GM19035 (cell line): ENCODE results near the gene AP3S2.
A peak's percentile ranks its signal among the peaks of the same experiment; 100 is the strongest.
"Not testable (repeated sequence)": the region's sequence is repeated elsewhere in the genome, so short reads cannot be mapped to it uniquely, and the experiment has no call there.

Source experiments
- ATAC-seq: cut with Tn5 transposase; IDR thresholded peaks from one replicate; pipeline ENCODE4 v1.9.1; 2021; ENCODE audit not compliant: unreplicated experiment

AP3S2 gene

DNA sequence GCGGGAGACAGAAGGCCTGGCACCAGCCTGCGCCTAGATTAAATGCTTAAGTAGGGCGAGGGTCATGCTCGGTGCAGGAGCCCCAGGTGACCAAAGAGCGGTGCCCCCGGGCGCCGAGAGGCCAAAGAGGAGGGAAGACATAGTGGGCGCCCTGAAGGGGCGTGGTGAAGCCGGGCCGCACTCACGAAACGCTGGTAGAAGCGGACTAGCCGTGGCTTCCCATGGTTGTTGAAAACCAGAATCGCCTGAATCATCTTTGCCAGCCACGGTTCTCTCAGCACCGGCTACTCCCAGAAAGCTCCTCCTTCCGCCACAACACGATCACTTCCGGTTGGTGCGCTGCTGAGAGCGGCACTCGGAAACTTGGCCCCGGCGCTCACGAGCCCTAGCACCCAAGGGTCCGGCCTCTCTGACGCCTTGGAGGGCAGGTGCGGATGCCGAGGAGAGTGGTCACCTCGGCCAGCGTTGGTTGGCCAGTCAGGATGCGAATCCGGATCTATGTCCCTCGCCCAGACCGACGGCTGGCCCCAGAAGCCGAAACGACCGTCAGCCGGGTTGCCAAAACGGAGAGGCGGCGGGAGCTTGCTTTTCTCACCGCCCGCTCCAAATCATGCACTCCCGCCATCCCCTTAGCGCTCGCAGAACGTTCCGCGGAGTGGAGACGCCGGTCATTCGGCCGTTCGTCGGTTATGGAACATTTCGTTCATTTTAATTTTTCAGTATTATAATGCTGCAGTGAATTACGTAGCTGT, at the start of gene AP3S2:
TSS of gene AP3S2 (minus strand) at position 299 of the 752 bp plus-strand sequence. CDS start at position 254, 45 bp downstream.
- peak; percentile 90 for ATAC-seq

DNA sequence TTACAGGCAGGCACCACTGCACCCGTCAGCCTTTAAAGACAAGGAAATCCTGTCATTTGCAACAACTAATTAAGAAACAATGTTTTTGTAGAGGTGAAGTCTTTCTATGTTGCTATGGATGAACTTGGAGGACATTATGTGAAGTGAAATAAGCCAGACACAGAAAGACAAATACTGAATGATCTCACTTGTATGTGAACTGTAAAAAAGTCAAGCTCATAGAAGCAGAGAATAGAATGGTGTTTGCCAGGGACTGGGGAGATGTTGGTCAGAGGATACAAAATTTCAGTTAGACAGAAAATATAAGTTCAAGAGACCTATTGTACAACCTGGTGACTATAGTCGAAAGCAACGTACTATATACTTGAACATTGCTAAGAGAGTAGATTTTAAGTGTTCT, 46.1 kb upstream of the AP3S2 start:
- ATAC-seq: no peak

GRCh38 chr15:89939377-89939776, 45.6 kb upstream of the AP3S2 start:
- ATAC-seq: not testable (repeated sequence)

- ATAC-seq: no peak
Measured at GRCh38 chr15:89937365-89938350, 43.9 kb upstream of the AP3S2 start.

DNA sequence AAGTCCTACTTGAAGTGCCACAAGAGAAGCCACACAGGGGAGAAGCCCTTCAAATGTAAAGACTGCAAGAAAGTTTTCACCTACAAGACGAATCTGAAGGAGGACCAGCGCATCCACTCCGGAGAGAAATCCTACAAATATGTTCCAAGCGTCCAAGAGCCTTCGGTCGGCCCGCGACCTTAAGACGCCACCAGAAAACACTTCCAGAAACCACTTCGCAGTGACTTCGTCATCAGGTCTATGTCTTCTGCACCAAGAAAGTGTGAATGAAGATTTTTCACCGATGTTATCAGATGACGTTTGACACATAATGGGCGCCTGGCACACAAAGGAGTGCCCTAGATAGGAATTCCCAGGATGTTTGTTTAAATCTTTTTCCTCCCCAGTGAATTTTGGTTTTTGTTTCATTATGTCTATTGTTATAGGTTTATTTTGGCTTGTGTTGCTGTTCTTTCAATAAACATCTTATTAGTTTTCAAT, 43.0 kb upstream of the AP3S2 start:
- ATAC-seq: no peak

DNA sequence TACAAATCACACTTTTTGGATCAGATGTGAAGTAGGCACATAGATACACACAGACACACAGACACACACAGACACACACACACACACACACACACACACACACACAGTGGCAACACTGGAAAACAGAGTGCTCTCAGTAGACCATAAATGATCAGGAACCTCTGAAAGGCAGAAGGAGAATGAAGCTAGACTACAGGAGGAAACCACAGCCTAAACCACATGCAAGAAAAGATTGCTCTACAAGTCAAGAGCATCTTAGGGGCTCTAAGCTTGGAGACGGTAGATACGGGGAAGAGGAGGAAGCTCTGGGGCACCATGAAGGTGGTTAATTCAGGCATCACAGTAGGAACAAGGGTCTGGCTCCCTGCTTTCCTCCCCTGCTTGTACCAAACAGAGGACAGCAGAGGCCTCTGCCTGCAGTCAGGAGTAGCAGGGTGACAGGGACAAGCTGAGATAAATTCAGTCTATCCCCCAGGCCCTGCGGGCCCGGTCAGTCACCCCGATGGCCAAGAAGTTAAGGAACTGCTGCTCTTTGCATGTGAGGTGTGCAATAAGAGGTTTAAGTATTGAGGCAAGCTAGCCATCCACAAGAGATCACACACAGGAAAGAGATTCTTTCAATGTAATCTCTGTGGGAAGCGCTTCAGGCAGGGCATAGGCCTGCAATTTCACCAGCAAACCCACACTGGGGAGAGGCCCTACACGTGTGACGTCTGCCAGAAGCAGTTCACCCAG, 42.4 kb upstream of the AP3S2 start:
- no peak for ATAC-seq

DNA sequence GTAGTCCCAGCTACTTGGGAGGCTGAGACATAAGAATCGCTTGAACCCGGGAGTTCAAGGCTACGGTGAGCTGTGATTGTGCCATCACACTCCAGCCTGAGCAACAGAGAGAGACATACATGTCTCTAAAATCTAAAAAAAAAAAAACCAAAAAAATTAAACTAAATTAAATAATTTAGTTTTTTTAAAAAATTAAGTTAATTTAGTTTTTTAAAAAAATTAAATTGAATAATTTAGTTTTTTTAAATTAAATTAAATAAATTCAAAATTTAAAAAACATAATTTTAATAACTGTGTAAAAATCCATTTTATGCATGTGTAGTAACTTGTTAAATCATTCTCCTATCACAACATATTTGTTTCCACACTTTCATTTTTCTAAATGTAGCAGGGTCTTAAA, 39.1 kb upstream of the AP3S2 start:
- no peak for ATAC-seq

DNA sequence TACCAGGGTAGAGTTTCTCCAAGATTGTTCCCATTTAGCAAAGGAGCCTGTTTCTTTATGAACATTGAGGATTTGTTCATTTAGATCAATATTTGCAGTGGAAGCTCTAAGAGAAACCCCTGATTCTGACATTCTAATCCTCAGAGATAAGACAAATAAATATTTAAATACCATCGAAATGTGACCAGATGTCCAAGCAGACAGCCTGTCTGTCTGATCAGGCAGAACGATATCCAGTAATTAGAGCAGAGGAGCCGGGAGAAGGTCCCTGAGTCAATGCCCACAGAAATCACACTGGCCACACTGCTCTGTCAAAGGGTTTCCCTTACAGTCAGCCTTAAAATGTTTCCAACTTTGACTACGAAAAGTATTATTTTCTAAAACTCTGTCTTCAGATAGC, 34.6 kb upstream of the AP3S2 start:
- ATAC-seq: no peak

DNA sequence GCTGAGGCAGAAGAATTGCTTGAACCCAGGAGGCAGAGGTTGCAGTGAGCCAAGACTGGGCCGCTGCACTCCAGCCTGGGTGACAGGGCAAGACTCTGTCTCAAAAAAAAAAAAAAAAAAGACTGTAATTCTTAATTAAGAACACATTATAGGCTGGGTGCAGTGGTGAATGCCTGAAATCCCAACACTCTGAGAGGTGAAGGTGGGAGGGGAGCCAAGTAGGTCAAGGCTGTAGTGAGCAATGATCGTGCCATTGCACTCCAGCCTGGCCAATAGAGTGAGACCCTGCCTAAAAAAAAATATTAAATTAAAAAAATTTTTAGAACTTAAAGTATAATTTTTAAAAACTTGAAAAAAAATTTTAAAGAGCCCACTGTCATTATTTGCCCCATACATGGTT, 32.4 kb upstream of the AP3S2 start:
- no peak for ATAC-seq

DNA sequence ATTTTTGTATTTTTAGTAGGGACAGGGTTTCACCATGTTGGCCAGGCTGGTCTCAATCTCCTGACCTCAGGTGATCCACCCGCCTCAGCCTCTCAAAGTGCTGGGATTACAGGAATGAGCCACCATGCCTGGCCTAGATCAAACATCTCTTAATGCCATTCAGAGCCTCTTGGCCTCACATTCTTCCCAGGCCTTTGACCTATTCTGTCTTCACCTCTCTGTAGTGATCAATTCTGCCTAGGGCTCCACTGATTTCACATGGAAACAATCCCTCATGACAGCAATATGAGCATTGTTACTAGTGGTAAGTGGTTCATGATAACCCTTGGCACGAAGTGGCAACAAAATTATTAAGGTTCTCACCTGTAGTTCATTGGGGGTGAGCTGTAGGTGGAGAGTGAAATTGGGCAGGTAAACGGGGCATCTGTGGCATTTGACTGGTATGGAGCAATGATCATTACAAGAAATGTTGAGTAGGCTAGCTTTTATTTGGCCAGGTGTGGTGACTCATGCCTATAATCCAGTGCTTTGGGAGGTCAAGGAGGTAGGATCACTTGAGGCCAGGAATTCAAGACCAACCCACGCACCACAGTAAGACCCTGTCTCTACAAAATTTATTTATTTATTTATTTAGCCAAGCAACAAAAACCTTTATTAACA, 23.8 kb upstream of the AP3S2 start:
- ATAC-seq: no peak

GRCh38 chr15:89916660-89917059, 22.9 kb upstream of the AP3S2 start:
- ATAC-seq: no peak

GRCh38 chr15:89912674-89913396, 19.0 kb upstream of the AP3S2 start, which contains the start of gene ARPIN:
Gene ARPIN, minus strand, starts transcription at chr15:89912952. Its CDS starts 117 bp downstream, at chr15:89912835.
- ATAC-seq: no peak

DNA sequence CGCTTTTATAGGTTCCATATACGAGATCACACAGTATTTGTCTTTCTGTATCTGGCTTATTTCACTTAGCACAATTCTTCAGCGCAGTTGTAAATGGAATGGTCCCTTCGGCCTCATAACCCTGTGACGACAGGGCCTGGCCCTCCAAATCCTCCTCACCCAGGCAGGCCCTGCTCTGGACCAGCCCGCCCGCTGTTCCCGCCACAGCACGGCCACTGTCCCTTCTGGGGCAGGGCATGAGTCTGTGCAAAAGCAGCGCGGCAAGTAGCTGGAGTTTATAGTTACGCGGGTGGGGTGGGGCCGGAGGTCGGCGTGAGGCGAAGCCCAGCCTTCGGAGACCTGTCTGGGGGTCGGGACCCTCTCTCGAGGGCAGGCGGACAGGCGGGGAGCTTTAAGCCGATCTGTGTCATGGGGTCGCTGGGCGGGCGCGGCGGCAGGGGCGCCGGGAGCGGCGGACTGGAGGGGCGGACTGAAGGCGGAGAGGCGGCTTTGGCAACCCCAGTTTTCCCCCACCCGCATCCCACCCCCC, 18.4 kb upstream of the AP3S2 start:
- ATAC-seq: no peak

DNA sequence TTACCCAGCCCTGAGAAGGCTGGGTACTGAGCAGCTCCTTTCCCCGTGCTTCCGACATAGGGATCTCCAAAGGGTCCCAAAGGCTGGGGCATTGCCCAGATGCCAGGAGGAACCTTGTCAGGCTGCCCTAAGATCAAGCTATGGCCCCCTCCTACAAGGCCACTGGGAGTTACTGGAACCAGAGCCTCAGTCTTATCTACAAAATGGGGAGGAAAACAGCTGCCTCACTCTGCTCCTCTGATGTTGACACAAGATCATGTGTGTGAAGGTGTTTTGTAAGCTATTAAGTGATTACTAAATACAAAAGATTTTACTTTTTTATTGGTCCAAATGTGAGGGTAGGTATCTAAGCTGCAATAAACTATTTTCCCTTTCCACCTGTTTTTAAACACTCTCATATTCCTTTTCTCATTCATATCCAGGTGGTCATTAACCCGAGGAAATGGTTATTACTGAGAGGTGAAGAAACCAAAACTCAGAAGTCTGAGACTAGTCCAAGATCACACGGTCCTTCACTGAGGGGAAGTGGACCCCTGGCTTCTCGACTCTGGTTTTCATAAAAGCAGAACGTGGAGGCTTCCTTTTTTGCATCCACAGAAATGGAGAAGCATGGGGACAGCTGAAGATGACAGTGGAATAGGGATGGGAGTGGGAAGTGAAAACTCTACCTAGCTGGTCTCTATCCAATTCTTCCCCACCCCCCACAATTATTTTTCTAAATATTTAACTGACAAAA, 17.3 kb upstream of the AP3S2 start:
- no peak for ATAC-seq

DNA sequence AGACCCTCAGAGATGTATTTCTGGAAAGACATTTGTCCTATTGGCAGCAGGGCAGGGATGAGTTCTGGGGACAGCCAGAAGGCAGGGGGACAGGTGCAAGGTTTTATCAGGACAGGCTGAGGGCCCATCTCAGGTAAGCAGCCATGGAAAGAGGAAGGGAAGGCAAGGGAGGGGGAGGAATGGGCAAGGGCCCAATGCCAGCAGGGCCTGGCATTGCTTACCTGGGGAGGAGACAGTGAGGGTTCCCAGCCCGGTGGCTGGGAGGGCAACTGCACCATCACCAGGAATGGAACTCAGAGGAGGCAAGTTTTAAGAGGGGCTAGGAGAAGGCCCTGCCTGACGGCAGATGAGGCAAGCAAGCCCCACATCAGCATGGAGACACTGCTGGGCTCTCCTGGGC, 15.8 kb upstream of the AP3S2 start:
- no peak for ATAC-seq

DNA sequence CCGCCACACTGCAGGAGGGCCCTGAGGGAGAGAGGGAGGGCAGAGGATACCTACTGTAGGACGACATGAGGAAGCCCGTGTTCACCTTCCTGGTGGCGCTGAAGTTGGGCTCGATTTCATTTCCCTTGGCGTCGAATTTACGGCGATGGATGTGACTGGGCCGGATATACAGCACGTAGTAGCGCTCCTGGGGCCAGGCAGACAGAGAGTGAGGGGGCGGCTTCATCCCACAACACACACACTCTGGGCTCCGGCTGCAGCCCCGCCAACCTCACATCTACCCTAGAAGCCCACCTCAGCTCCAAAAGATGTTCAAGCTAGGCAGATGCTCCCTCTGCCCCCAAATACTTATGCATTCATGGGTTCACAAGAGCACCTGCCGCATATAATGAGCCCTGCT, 14.4 kb upstream of the AP3S2 start:
- no peak for ATAC-seq

GRCh38 chr15:89907289-89907688, 13.5 kb upstream of the AP3S2 start:
- no peak for ATAC-seq

DNA sequence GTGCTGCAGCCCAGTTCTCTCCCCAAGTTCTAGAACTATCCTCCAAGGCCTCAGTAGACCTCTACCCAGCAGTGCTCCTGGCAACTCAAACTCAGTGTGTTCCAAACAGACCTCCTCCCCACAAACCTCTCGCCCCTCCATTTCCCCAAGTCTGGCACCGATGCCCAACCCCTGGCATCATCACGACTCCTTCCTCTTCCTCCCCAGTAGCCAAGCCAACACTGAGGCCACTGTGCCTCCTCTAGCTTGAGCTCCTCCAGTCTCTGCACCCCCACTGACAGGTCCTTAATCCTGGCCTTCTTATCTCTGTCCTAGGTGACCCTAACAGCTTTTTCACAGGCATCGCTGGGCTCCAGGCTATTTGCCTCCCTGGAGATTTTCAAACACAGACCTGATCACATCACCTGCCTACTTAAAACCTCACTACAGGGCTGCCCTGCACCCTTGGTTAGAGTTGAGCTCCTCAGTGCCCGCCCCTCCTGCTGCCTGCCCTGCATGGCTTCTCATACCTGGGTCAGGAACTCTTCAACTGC, 12.1 kb upstream of the AP3S2 start:
- no peak for ATAC-seq

- ATAC-seq: no peak
Measured at GRCh38 chr15:89904519-89904918, 10.7 kb upstream of the AP3S2 start.
